Transverse colon (tissue), 4 donors: Measurements from ENCODE around the gene MYO18B. TPM values are rescaled to one million over a fixed set of nuclear protein-coding genes. Genes with fewer than 3 reads are reported as not detected.

ENCODE experiments used
- DNase-seq: peaks from one replicate; pipeline ENCODE4 v3.0.0-alpha.2; 2019
- H3K27ac ChIP-seq, 4 donors: fragments of 200-600 bp; sonication (generic); 2 replicates each; pipeline ENCODE4 v1.5.1; 2016 to 2018; ENCODE audit warnings: inconsistent platforms in 4 of 4
- H3K27me3 ChIP-seq: fragments of 200-600 bp; sonication (generic); 2 replicates; pipeline ENCODE4 v1.5.1; 2017; ENCODE audit warnings: inconsistent platforms
- H3K36me3 ChIP-seq, 4 donors: fragments of 200-600 bp; sonication (generic); 2 replicates each; pipeline ENCODE4 v1.5.1; 2017 to 2019; ENCODE audit warnings: inconsistent platforms in 4 of 4
- H3K4me1 ChIP-seq, 4 donors: fragments of 200-600 bp; sonication (generic); 2 replicates each; pipeline ENCODE4 v1.5.1; 2017 to 2020; ENCODE audit warnings: inconsistent platforms in 4 of 4
- H3K4me3 ChIP-seq, 4 donors: fragments of 200-600 bp; sonication (generic); 1 replicate in 1 of 4; 2 replicates in 3 of 4; pipeline versions ENCODE4 v1.5.1 to v1.6.1; 2017 to 2019; ENCODE audit warnings: inconsistent platforms in 4 of 4
- H3K9me3 ChIP-seq, 2 donors: fragments of 200-600 bp; sonication (generic); 2 replicates each; pipeline ENCODE4 v1.5.1; 2017 to 2019; ENCODE audit warnings: inconsistent platforms in 2 of 2
- EP300 ChIP-seq: sonication (generic); formaldehyde crosslinking; IDR thresholded peaks from one replicate; pipeline ENCODE4 v1.6.1; 2017; ENCODE audit warnings: antibody characterized with exemption, low read depth
- POLR2A ChIP-seq: fragments of 450-650 bp; IDR thresholded peaks from one replicate; pipeline ENCODE4 v1.6.1; 2016; ENCODE audit warnings: antibody characterized with exemption, mild to moderate bottlenecking, moderate library complexity
- POLR2AphosphoS5 ChIP-seq, 3 donors: sonication (generic); formaldehyde crosslinking; IDR thresholded peaks; one replicate each; pipeline ENCODE4 v1.6.1; 2016; ENCODE audit warnings: antibody characterized with exemption in 3 of 3
- WGBS, 2 donors: methylation state at CpG; one replicate each; pipeline ENCODE4 v1.1.5; 2018; ENCODE audit warnings: low coverage in 1 of 2; 5-methylcytosine and 5-hydroxymethylcytosine counted together
- in situ Hi-C, 4 donors: fragments of 200-750 bp; cut with MboI; loops; one replicate each; pipeline versions ENCODE4 v1.15.0 to v1.15.1; 2017; ENCODE audit warnings: low sequenced_read_pairs in 3 of 4, low pct_ligation_motif_present in 1 of 4, low pct_unique_long_range_greater_than_20kb in 1 of 4
- intact Hi-C: fragments of 100-400 bp; cut with DNase I; formaldehyde crosslinking; loops from one replicate; pipeline ENCODE4 v1.15.1; 2023; ENCODE audit warnings: low total_unique reads
- total RNA-seq, 4 donors: library from RNA; depleted of rRNA; stranded (reverse); fragments of >200 nt; gene quantifications; one replicate each; pipeline ENCODE4 v1.1.0, GENCODE V29; 2016
- TF ChIP-seq, protein P1 (sequence below), 5 experiments: fragments of 200-600 bp in 3 of 5; fragments of 450-650 bp in 2 of 5; sonication (generic) in 3 of 5; IDR thresholded peaks; 1 replicate in 2 of 5; 2 replicates in 3 of 5; pipeline ENCODE4 v1.5.1; 2016 to 2017; ENCODE audit warnings: antibody characterized with exemption in 5 of 5, inconsistent platforms in 3 of 5, mild to moderate bottlenecking in 2 of 5, moderate library complexity in 1 of 5

The MYO18B gene
- total RNA-seq, 4 donors from 2014 or later: 0.27 TPM; not detected in 3

- no peak for DNase-seq
- TF ChIP-seq POLR2A (no peak), POLR2AphosphoS5 (IDR thresholded peaks at IDR 0.05) (no peak), EP300 (no peak)
- TF ChIP-seq, protein P1, sequence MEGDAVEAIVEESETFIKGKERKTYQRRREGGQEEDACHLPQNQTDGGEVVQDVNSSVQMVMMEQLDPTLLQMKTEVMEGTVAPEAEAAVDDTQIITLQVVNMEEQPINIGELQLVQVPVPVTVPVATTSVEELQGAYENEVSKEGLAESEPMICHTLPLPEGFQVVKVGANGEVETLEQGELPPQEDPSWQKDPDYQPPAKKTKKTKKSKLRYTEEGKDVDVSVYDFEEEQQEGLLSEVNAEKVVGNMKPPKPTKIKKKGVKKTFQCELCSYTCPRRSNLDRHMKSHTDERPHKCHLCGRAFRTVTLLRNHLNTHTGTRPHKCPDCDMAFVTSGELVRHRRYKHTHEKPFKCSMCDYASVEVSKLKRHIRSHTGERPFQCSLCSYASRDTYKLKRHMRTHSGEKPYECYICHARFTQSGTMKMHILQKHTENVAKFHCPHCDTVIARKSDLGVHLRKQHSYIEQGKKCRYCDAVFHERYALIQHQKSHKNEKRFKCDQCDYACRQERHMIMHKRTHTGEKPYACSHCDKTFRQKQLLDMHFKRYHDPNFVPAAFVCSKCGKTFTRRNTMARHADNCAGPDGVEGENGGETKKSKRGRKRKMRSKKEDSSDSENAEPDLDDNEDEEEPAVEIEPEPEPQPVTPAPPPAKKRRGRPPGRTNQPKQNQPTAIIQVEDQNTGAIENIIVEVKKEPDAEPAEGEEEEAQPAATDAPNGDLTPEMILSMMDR (IDR thresholded peaks at IDR 0.05): no peak
- Histone ChIP-seq H3K4me1 (no peaks in the 10 kb centered on the region), H3K4me3 (no peak overlapping the region), H3K9me3 (no peaks in the 10 kb centered on the region), H3K36me3 (no peaks in the 10 kb centered on the region), H3K27ac (no peak overlapping the region), H3K27me3 (no peaks in the 10 kb centered on the region)
- in situ Hi-C loops: loop anchor here in 1 of 4 donors (25.0 kb wide), 1 partner anchor 484 kb away; no protein-coding TSS in a partner anchor
- intact Hi-C loops: no loop called here
- WGBS, 2 donors: 66% methylated on average over 2 of the region's 2 CpGs; no CpG with 5 or more reads in 1 of the 2 donors
Observed at GRCh38 chr22:25853078-25853477, 111.1 kb downstream of the MYO18B start.

GRCh38 chr22:25853501-25854284, 111.7 kb downstream of the MYO18B start:
- in situ Hi-C loops (loop anchor here in 1 of 4 donors (25.0 kb wide), 1 partner anchor 484 kb away; no protein-coding TSS in a partner anchor), intact Hi-C loops (no loop called here)
- no peaks in the 10 kb centered on the region for H3K9me3 ChIP-seq
- WGBS, 2 donors: 39 to 46% methylated on average over 2 to 5 of the region's 5 CpGs
- H3K27ac ChIP-seq: no peak overlapping the region
- H3K36me3 ChIP-seq: no peaks in the 10 kb centered on the region
- H3K4me3 ChIP-seq: no peak overlapping the region
- no peak for DNase-seq
- H3K27me3 ChIP-seq: no peaks in the 10 kb centered on the region
- no peak for TF ChIP-seq POLR2AphosphoS5 (IDR thresholded peaks at IDR 0.05)
- no peak for TF ChIP-seq EP300
- no peak for TF ChIP-seq POLR2A
- TF ChIP-seq, protein P1 (IDR thresholded peaks at IDR 0.05): no peak
- no peaks in the 10 kb centered on the region for H3K4me1 ChIP-seq

DNA sequence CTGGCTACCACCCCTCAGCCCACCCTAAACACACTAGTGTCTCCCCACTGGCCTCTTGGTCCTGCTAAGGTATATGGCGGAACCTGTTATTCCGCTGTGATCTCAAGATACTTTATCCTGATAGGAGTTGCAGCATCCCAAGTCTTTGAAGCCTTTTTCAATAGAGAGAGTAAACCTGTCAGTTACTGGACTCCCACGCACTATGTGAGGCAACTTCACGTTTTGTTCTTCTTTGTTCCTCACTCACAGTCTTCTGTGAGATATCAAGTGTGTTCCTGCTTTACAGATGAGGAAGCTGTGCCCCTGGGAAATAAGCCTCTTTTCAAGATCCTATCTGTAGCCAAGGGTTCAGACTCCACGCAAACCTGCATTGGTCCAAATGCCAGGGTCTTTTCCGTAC, 127.8 kb downstream of the MYO18B start:
- DNase-seq: no peak
- in situ Hi-C loops: loop anchor here in 1 of 4 donors (25.0 kb wide), 1 partner anchor 468 kb away; no protein-coding TSS in a partner anchor
- no peaks in the 10 kb centered on the region for H3K4me1 ChIP-seq
- 78 to 88% methylated on average over 4 to 6 of the region's 6 CpGs for WGBS, 2 donors
- H3K36me3 ChIP-seq: no peaks in the 10 kb centered on the region
- TF ChIP-seq POLR2AphosphoS5 (IDR thresholded peaks at IDR 0.05) (no peak), POLR2A (no peak), EP300 (no peak)
- TF ChIP-seq, protein P1 (IDR thresholded peaks at IDR 0.05): no peak
- no peak overlapping the region for H3K27ac ChIP-seq
- no peaks in the 10 kb centered on the region for H3K9me3 ChIP-seq
- H3K27me3 ChIP-seq: no peaks in the 10 kb centered on the region
- no peak overlapping the region for H3K4me3 ChIP-seq
- intact Hi-C loops: no loop called here

GRCh38 chr22:25874327-25874726, 132.3 kb downstream of the MYO18B start:
- WGBS, 2 donors: 87% methylated on average over 11 of the region's 11 CpGs; no CpG with 5 or more reads in 1 of the 2 donors

More at GRCh38 chr22:25874327-25874726, 132.3 kb downstream of the MYO18B start:
- Histone ChIP-seq H3K36me3 (no peaks in the 10 kb centered on the region), H3K27ac (no peak overlapping the region), H3K27me3 (peaks cover 7% of the 10 kb centered on the region), H3K4me3 (no peak overlapping the region), H3K4me1 (no peaks in the 10 kb centered on the region), H3K9me3 (no peaks in the 10 kb centered on the region)
- intact Hi-C loops: no loop called here
- TF ChIP-seq POLR2AphosphoS5 (IDR thresholded peaks at IDR 0.05): no peak
- TF ChIP-seq, protein P1 (IDR thresholded peaks at IDR 0.05): no peak
- no peak for TF ChIP-seq POLR2A
- no peak for TF ChIP-seq EP300
- in situ Hi-C loops: loop anchor here in 1 of 4 donors (25.0 kb wide), 1 partner anchor 463 kb away; no protein-coding TSS in a partner anchor
- no peak for DNase-seq
